DOHH2 (cell line): ENCODE measurements around the gene MAPKBP1.

Experiments used
- H3F3A ChIP-seq: fragments of 200-600 bp; sonication (generic), shearing (Covaris generic); 2 replicates; pipeline ENCODE4 v1.6.0; 2016; ENCODE audit warnings: antibody characterized with exemption, mild to moderate bottlenecking; ENCODE audit not compliant: control insufficient read depth, insufficient read depth
- H3K27ac ChIP-seq: fragments of 200-600 bp; sonication (generic); 2 replicates; pipeline ENCODE4 v1.5.1; 2014; ENCODE audit warnings: low read depth, mild to moderate bottlenecking, low read length, moderate library complexity
- H3K27me3 ChIP-seq: fragments of 200-600 bp; sonication (generic); 2 replicates; pipeline ENCODE4 v1.6.1; 2014; ENCODE audit warnings: mild to moderate bottlenecking, low read length, mixed read lengths; ENCODE audit not compliant: control insufficient read depth
- H3K36me3 ChIP-seq: fragments of 200-600 bp; sonication (generic); 2 replicates; pipeline ENCODE4 v1.6.1; 2014; ENCODE audit warnings: mild to moderate bottlenecking, low read length, moderate library complexity, mixed read lengths; ENCODE audit not compliant: control insufficient read depth
- H3K4me1 ChIP-seq: fragments of 200-600 bp; sonication (generic); 2 replicates; pipeline ENCODE4 v1.6.1; 2014; ENCODE audit warnings: mild to moderate bottlenecking, low read length, mixed read lengths; ENCODE audit not compliant: control insufficient read depth
- H3K4me2 ChIP-seq: fragments of 200-600 bp; sonication (generic); 2 replicates; pipeline ENCODE4 v1.6.0; 2014; ENCODE audit warnings: mild to moderate bottlenecking, low read length, moderate library complexity
- H3K4me3 ChIP-seq: fragments of 200-600 bp; sonication (generic); 2 replicates; pipeline ENCODE4 v1.5.1; 2014; ENCODE audit warnings: mild to moderate bottlenecking, low read length, mixed read lengths
- H3K79me2 ChIP-seq: fragments of 200-600 bp; sonication (generic); 2 replicates; pipeline ENCODE4 v1.6.1; 2014; ENCODE audit warnings: mild to moderate bottlenecking, low read length, mixed read lengths; ENCODE audit not compliant: control insufficient read depth
- H3K9me2 ChIP-seq: fragments of 200-600 bp; sonication (generic); replicated peaks from 2 replicates; pipeline ENCODE4 v1.6.1; 2014; ENCODE audit warnings: mild to moderate bottlenecking, low read length, mixed read lengths; ENCODE audit not compliant: control insufficient read depth
- H3K9me3 ChIP-seq: fragments of 200-600 bp; sonication (generic); 2 replicates; pipeline ENCODE4 v1.6.1; 2014; ENCODE audit warnings: antibody characterized with exemption, low read length, mixed read lengths; ENCODE audit not compliant: control insufficient read depth, insufficient read depth
- H4K20me1 ChIP-seq: fragments of 200-600 bp; sonication (generic); 2 replicates; pipeline ENCODE4 v1.6.0; 2014; ENCODE audit warnings: low read depth, mild to moderate bottlenecking, antibody characterized with exemption, low read length, moderate library complexity; ENCODE audit not compliant: control insufficient read depth, insufficient read depth
- CTCF ChIP-seq: fragments of 200-600 bp; sonication (generic); IDR thresholded peaks from one replicate; pipeline ENCODE4 v1.5.1; 2014; ENCODE audit warnings: antibody characterized with exemption, mild to moderate bottlenecking, low read depth, low read length; ENCODE audit not compliant: poor library complexity, severe bottlenecking
- EZH2phosphoT487 ChIP-seq: fragments of 200-600 bp; sonication (generic); IDR thresholded peaks from 2 replicates; pipeline ENCODE4 v1.6.1; 2017; ENCODE audit warnings: borderline replicate concordance, mild to moderate bottlenecking, antibody characterized with exemption, low read length, moderate library complexity, mixed read lengths

The MAPKBP1 gene

GRCh38 chr15:41813426-41813825, 39.1 kb downstream of the MAPKBP1 start:
- H3K27ac ChIP-seq: no peak overlapping the region
- no peaks in the 10 kb centered on the region for H4K20me1 ChIP-seq
- H3K36me3 ChIP-seq: no peaks in the 10 kb centered on the region
- H3K4me3 ChIP-seq: no peak overlapping the region
- no peaks in the 10 kb centered on the region for H3K79me2 ChIP-seq
- no peaks in the 10 kb centered on the region for H3K9me3 ChIP-seq
- H3K27me3 ChIP-seq: no peaks in the 10 kb centered on the region
- no peaks in the 10 kb centered on the region for H3K9me2 ChIP-seq
- peaks cover 14% of the 10 kb centered on the region for H3K4me1 ChIP-seq
- H3K4me2 ChIP-seq: no peak overlapping the region
- TF ChIP-seq CTCF (no peak), EZH2phosphoT487 (no peak)
- H3F3A ChIP-seq: no peaks in the 10 kb centered on the region

- Histone ChIP-seq H3K4me2 (no peak overlapping the region), H3K4me3 (no peak overlapping the region), H3F3A (no peaks in the 10 kb centered on the region), H3K9me2 (no peaks in the 10 kb centered on the region), H3K27me3 (no peaks in the 10 kb centered on the region), H3K79me2 (no peaks in the 10 kb centered on the region), H4K20me1 (no peaks in the 10 kb centered on the region), H3K4me1 (peaks cover 9% of the 10 kb centered on the region), H3K27ac (no peak overlapping the region), H3K36me3 (no peaks in the 10 kb centered on the region), H3K9me3 (no peaks in the 10 kb centered on the region)
- no peak for TF ChIP-seq EZH2phosphoT487
- no peak for TF ChIP-seq CTCF
These were observed 40.2 kb downstream of the MAPKBP1 start for GRCh38 chr15:41814534-41814933.

GRCh38 chr15:41816788-41817187, 42.5 kb downstream of the MAPKBP1 start:
- no peak overlapping the region for H3K27ac ChIP-seq
- H3K79me2 ChIP-seq: no peaks in the 10 kb centered on the region
- H3K4me3 ChIP-seq: no peak overlapping the region
- no peaks in the 10 kb centered on the region for H3K9me3 ChIP-seq
- no peaks in the 10 kb centered on the region for H3K4me1 ChIP-seq
- H3K36me3 ChIP-seq: no peaks in the 10 kb centered on the region
- H4K20me1 ChIP-seq: no peaks in the 10 kb centered on the region
- H3F3A ChIP-seq: no peaks in the 10 kb centered on the region
- no peak overlapping the region for H3K4me2 ChIP-seq
- no peaks in the 10 kb centered on the region for H3K9me2 ChIP-seq
- TF ChIP-seq CTCF (no peak), EZH2phosphoT487 (no peak)
- no peaks in the 10 kb centered on the region for H3K27me3 ChIP-seq

- no peaks in the 10 kb centered on the region for H3F3A ChIP-seq
- no peak for TF ChIP-seq CTCF
- no peak for TF ChIP-seq EZH2phosphoT487
- no peaks in the 10 kb centered on the region for H4K20me1 ChIP-seq
- H3K9me2 ChIP-seq: no peaks in the 10 kb centered on the region
- H3K79me2 ChIP-seq: no peaks in the 10 kb centered on the region
- H3K36me3 ChIP-seq: no peaks in the 10 kb centered on the region
- no peak overlapping the region for H3K4me2 ChIP-seq
- H3K27ac ChIP-seq: no peak overlapping the region
- H3K27me3 ChIP-seq: no peaks in the 10 kb centered on the region
- no peaks in the 10 kb centered on the region for H3K9me3 ChIP-seq
- H3K4me3 ChIP-seq: no peak overlapping the region
- no peaks in the 10 kb centered on the region for H3K4me1 ChIP-seq
These were observed 43.0 kb downstream of the MAPKBP1 start for GRCh38 chr15:41817327-41817726.
